ENCODE measurements around the gene ZNF710.

Gene ZNF710

GRCh38 chr15:90031231-90031791 lies 30.2 kb downstream of the ZNF710 start:
- POLR2A ChIA-PET = no interaction called here
- no peak overlapping the region for H3K4me3 ChIP-seq (ENCODE audit: low read depth, low read length)
- no peak for TF ChIP-seq CTCF (IDR thresholded peaks at IDR 0.05; ENCODE audit: insufficient read depth, low read length, missing control alignments)
- CTCF ChIA-PET = interaction anchor here (1.0 kb wide), 1 partner anchor 202 kb away, joined by 3 read pairs; the partner anchor contains the start of genes CIB1 and GDPGP1
- no peak for DNase-seq (ENCODE audit: low read depth, low spot score)

- CTCF ChIA-PET = interaction anchor here (0.6 to 3.8 kb wide), 2 partner anchors 30 to 38 kb away, joined by 3 to 16 read pairs; no protein-coding TSS in a partner anchor
- no peak overlapping the region for H3K4me3 ChIP-seq (ENCODE audit: low read depth, low read length)
- TF ChIP-seq CTCF (IDR thresholded peaks at IDR 0.05; ENCODE audit: insufficient read depth, low read length, missing control alignments) = no peak
- DNase-seq (ENCODE audit: low read depth, low spot score) = no peak
- POLR2A ChIA-PET = no interaction called here
Observed at GRCh38 chr15:90033006-90033405, 31.9 kb downstream of the ZNF710 start.

GRCh38 chr15:90033448-90033847 lies 32.3 kb downstream of the ZNF710 start:
- ChIA-PET CTCF (interaction anchor here (0.6 to 3.8 kb wide), 2 partner anchors 31 to 37 kb away, joined by 3 to 16 read pairs; no protein-coding TSS in a partner anchor), POLR2A (interaction anchor here (0.5 to 0.6 kb wide), 2 partner anchors 17 to 49 kb away, joined by 3 to 4 read pairs; no protein-coding TSS in a partner anchor)
- TF ChIP-seq CTCF (IDR thresholded peaks at IDR 0.05; ENCODE audit: insufficient read depth, low read length, missing control alignments) = no peak
- no peak for DNase-seq (ENCODE audit: low read depth, low spot score)
- no peak overlapping the region for H3K4me3 ChIP-seq (ENCODE audit: low read depth, low read length)

- no peak for TF ChIP-seq CTCF (IDR thresholded peaks at IDR 0.05; ENCODE audit: insufficient read depth, low read length, missing control alignments)
- H3K4me3 ChIP-seq (ENCODE audit: low read depth, low read length) = no peak overlapping the region
- ChIA-PET CTCF (interaction anchor here (1.3 to 3.8 kb wide), 2 partner anchors 20 to 35 kb away, joined by 4 to 16 read pairs; no protein-coding TSS in a partner anchor), POLR2A (no interaction called here)
- no peak for DNase-seq (ENCODE audit: low read depth, low spot score)
Observed at GRCh38 chr15:90035095-90035839, 34.1 kb downstream of the ZNF710 start.

GRCh38 chr15:90035840-90036230 lies 34.7 kb downstream of the ZNF710 start:
- ChIA-PET POLR2A (no interaction called here), CTCF (interaction anchor here (1.0 to 3.8 kb wide), 3 partner anchors 19 to 161 kb away, joined by 3 to 16 read pairs (median 4); no protein-coding TSS in a partner anchor)
- TF ChIP-seq CTCF (IDR thresholded peaks at IDR 0.05; ENCODE audit: insufficient read depth, low read length, missing control alignments) = no peak
- H3K4me3 ChIP-seq (ENCODE audit: low read depth, low read length) = no peak overlapping the region
- no peak for DNase-seq (ENCODE audit: low read depth, low spot score)

GRCh38 chr15:90036343-90036742 lies 35.2 kb downstream of the ZNF710 start:
- ChIA-PET POLR2A (no interaction called here), CTCF (interaction anchor here (1.0 to 3.8 kb wide), 2 partner anchors 34 to 162 kb away, joined by 3 to 16 read pairs; no protein-coding TSS in a partner anchor)
- H3K4me3 ChIP-seq (ENCODE audit: low read depth, low read length) = no peak overlapping the region
- no peak for DNase-seq (ENCODE audit: low read depth, low spot score)
- TF ChIP-seq CTCF (IDR thresholded peaks at IDR 0.05; ENCODE audit: insufficient read depth, low read length, missing control alignments) = no peak
